Muscle of leg (tissue), 16 donors: ENCODE measurements around the gene DCLRE1B. TPM values are rescaled to one million over a fixed set of nuclear protein-coding genes. Genes with fewer than 3 reads are reported as not detected.

Source experiments
- DNase-seq: peaks from one replicate; pipeline ENCODE4 v3.0.0; 2013
- H3K27ac ChIP-seq: one replicate; pipeline ENCODE4 v1.5.1; 2013; ENCODE audit warnings: mild to moderate bottlenecking, low read length, control low read depth
- H3K27me3 ChIP-seq: one replicate; pipeline ENCODE4 v1.6.1; 2013; ENCODE audit warnings: low read length; ENCODE audit not compliant: control insufficient read depth, insufficient read depth
- H3K36me3 ChIP-seq: one replicate; pipeline ENCODE4 v1.6.1; 2013; ENCODE audit warnings: low read length; ENCODE audit not compliant: control insufficient read depth, insufficient read depth
- H3K4me1 ChIP-seq: one replicate; pipeline ENCODE4 v1.6.1; 2013; ENCODE audit warnings: low read length; ENCODE audit not compliant: control insufficient read depth, insufficient read depth
- H3K4me3 ChIP-seq: one replicate; pipeline ENCODE4 v1.5.1; 2013; ENCODE audit warnings: low read length, control low read depth
- H3K9me3 ChIP-seq: replicated peaks from 2 replicates; pipeline ENCODE4 v1.6.1; 2013; ENCODE audit warnings: low read depth, low read length; ENCODE audit not compliant: control insufficient read depth
- WGBS: methylation state at CpG from one replicate; pipeline ENCODE4 v1.1.5; 2013; ENCODE audit warnings: missing lambda C conversion rate; ENCODE audit not compliant: insufficient coverage; 5-methylcytosine and 5-hydroxymethylcytosine counted together
- long read RNA-seq, 11 donors: transcript quantifications; one replicate each; lab custom pipeline, GENCODE V29; 2026
- polyA plus RNA-seq, 8 donors: library from polyadenylated mRNA; unstranded; fragments of 120-200 nt; gene quantifications; one replicate each; pipeline versions ENCODE4 v1.2.1 to v1.2.3, GENCODE V29; 2013; ENCODE audit warnings: inconsistent platforms in 1 of 8, low replicate concordance in 1 of 8; ENCODE audit not compliant: insufficient read length in 8 of 8, insufficient read depth in 1 of 8
- total RNA-seq: library from RNA; stranded (reverse); fragments of 120-200 nt; gene quantifications from one replicate; pipeline ENCODE4 v1.2.4, GENCODE V29; 2013

DCLRE1B gene
- 5.2 TPM for total RNA-seq
- 10 to 100 TPM in 1 of 8 donors, 1 to 10 TPM in 7; 7.8 to 11.6 (median 9.0) TPM for polyA plus RNA-seq
- long read RNA-seq, donor 1, partial matches to known transcripts: 0 of 1 reads
- long read RNA-seq, donor 1, other reads (novel, unspliced or antisense): 0 of 1 reads
- long read RNA-seq, donor 2: 0 reads
- long read RNA-seq, donor 3, partial matches to known transcripts: 0 of 4 reads
- long read RNA-seq, donor 3, other reads (novel, unspliced or antisense): 0 of 4 reads
- long read RNA-seq, donor 4, partial matches to known transcripts: 0 of 4 reads
- long read RNA-seq, donor 4, other reads (novel, unspliced or antisense): 0 of 4 reads
- long read RNA-seq, donor 5, transcript DCLRE1B-201 (4 exons, 3,940 nt): major isoform, 6 of 9 reads
- long read RNA-seq, donor 5, partial matches to known transcripts: 0 of 9 reads
- long read RNA-seq, donor 5, other reads (novel, unspliced or antisense): 0 of 9 reads
- long read RNA-seq, donor 6, transcript DCLRE1B-201 (4 exons, 3,940 nt): major isoform, 5 of 6 reads
- long read RNA-seq, donor 6, partial matches to known transcripts: 0 of 6 reads
- long read RNA-seq, donor 6, other reads (novel, unspliced or antisense): 0 of 6 reads
- long read RNA-seq, donor 7, transcript DCLRE1B-201 (4 exons, 3,940 nt): major isoform, 7 of 8 reads
- long read RNA-seq, donor 7, partial matches to known transcripts: 0 of 8 reads
- long read RNA-seq, donor 7, other reads (novel, unspliced or antisense): 0 of 8 reads
- long read RNA-seq, donor 8, partial matches to known transcripts: 0 of 3 reads
- long read RNA-seq, donor 8, other reads (novel, unspliced or antisense): 0 of 3 reads
- long read RNA-seq, donor 9: 0 reads
- long read RNA-seq, donor 10, partial matches to known transcripts: 0 of 8 reads
- long read RNA-seq, donor 10, other reads (novel, unspliced or antisense): 0 of 8 reads
- long read RNA-seq, donor 11, partial matches to known transcripts: 0 of 3 reads
- long read RNA-seq, donor 11, other reads (novel, unspliced or antisense): 0 of 3 reads

DNA sequence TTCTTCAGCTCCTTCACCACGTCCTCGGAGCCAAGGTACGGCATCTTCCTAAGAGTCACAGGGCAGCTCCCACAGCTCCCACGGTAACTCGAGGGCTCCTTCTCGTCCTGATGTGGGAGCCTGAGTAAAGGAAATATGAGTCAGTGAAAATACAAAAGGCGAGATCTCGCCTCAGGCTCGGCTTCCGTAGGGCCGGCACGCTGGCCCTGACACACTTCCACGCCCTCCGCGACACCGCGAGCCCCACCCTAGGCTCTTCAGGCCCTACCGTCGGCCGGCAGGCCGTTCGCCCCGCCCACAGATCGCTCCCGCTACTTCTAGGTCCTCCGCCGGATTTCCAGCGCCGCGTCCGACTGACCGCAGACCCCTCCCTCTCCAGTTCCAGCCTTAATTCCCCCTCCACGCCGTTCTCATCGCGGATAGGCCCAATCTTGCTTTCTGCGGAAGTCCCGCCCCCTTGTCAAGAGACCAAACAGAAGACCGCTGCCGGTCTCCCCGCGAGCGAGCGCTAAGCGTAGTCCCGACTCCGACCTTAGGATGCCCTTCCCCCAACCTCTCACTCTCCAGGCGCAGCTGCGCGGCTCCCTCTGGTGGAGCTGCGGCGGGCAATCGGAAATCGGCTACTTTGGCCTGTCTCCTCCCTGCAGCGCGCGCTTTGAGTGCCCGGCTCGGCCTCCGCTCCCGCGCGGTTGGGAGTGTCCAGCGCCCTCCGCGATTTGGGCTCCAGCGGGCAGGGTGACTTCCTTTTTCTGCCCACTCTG lies at the start of gene DCLRE1B, which contains the start of gene AP4B1:
DCLRE1B (plus strand) TSS at position 653 of the 761 bp plus-strand sequence. CDS start 261 bp downstream, outside the sequence.
AP4B1 (minus strand) TSS at position 126 of the 761 bp plus-strand sequence; CDS start at position 44, 82 bp downstream.
- Histone ChIP-seq H3K36me3 (peaks cover 36% of the 10 kb centered on the region), H3K4me1 (peaks cover 13% of the 10 kb centered on the region), H3K27me3 (no peaks in the 10 kb centered on the region), H3K9me3 (no peaks in the 10 kb centered on the region), H3K4me3 (peak within 1 kb of the TSS; percentile 96), H3K27ac (peak within 1 kb of the TSS; percentile 98)
- WGBS: 0% methylated on average over 58 of the region's 67 CpGs
- peak; percentile 100 for DNase-seq

- Histone ChIP-seq H3K36me3 (no peaks in the 10 kb centered on the region), H3K9me3 (no peaks in the 10 kb centered on the region), H3K4me1 (no peaks in the 10 kb centered on the region), H3K27ac (no peak overlapping the region), H3K4me3 (no peak overlapping the region), H3K27me3 (no peaks in the 10 kb centered on the region)
- DNase-seq: no peak
- WGBS: no CpG with 5 or more reads among the region's 4 CpGs
These were observed 49.3 kb upstream of the DCLRE1B start for GRCh38 chr1:113855630-113856400.

DNA sequence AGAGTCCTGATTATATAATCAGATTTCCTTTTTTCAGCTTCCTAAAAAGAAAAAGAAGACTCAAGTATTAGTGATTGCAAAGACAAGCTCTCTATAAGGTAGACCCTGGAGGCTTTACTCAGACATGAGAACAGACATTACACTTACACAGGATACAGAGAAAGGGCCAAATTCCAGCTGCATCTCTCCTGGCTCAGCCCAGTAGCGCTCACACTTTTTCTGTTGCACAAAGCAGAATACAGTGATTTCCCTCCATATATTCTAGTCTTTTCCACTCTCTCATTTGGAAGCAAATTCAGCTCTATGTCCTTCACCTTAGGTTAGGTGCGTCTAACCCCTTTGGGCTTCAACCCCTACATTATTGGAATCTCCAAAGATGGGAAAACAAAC lies 48.7 kb upstream of the DCLRE1B start:
- Histone ChIP-seq H3K4me3 (no peak overlapping the region), H3K9me3 (no peaks in the 10 kb centered on the region), H3K27ac (no peak overlapping the region), H3K36me3 (no peaks in the 10 kb centered on the region), H3K4me1 (no peaks in the 10 kb centered on the region), H3K27me3 (no peaks in the 10 kb centered on the region)
- DNase-seq: peak; percentile 55
- WGBS: 57% methylated on average over 1 of the region's 2 CpGs

GRCh38 chr1:113857776-113858175 lies 47.4 kb upstream of the DCLRE1B start:
- H3K27me3 ChIP-seq: no peaks in the 10 kb centered on the region
- no CpG with 5 or more reads among the region's 3 CpGs for WGBS
- H3K4me1 ChIP-seq: no peaks in the 10 kb centered on the region
- H3K4me3 ChIP-seq: no peak overlapping the region
- H3K36me3 ChIP-seq: no peaks in the 10 kb centered on the region
- no peak for DNase-seq
- no peaks in the 10 kb centered on the region for H3K9me3 ChIP-seq
- H3K27ac ChIP-seq: no peak overlapping the region

GRCh38 chr1:113858418-113858817 lies 46.7 kb upstream of the DCLRE1B start:
- no peak overlapping the region for H3K27ac ChIP-seq
- no peak overlapping the region for H3K4me3 ChIP-seq
- DNase-seq: no peak
- no peaks in the 10 kb centered on the region for H3K9me3 ChIP-seq
- H3K36me3 ChIP-seq: no peaks in the 10 kb centered on the region
- WGBS: 83% methylated on average over 2 of the region's 3 CpGs
- H3K27me3 ChIP-seq: no peaks in the 10 kb centered on the region
- no peaks in the 10 kb centered on the region for H3K4me1 ChIP-seq

DNA sequence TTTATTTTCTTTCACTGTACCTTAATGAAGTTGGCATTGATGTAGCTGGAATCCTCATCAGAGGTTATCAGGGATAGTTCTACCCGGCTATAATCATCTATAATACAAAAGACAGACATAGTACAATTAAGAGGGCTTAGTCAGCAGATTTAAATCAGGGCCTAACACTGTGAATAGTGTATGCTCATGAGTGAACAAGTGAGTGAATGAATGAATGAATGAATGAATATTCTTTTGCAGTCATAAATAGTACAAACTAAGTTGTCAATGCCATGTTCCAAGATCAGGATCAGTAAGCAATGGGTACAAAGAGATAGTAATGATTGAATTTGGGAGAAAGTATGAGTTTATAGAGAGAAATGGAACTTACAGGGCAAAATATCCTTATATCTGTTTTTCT lies 46.1 kb upstream of the DCLRE1B start:
- H3K4me3 ChIP-seq: no peak overlapping the region
- H3K4me1 ChIP-seq: no peaks in the 10 kb centered on the region
- H3K9me3 ChIP-seq: no peaks in the 10 kb centered on the region
- H3K27me3 ChIP-seq: no peaks in the 10 kb centered on the region
- no peak overlapping the region for H3K27ac ChIP-seq
- no CpG with 5 or more reads among the region's 1 CpG for WGBS
- H3K36me3 ChIP-seq: no peaks in the 10 kb centered on the region
- DNase-seq: no peak

DNA sequence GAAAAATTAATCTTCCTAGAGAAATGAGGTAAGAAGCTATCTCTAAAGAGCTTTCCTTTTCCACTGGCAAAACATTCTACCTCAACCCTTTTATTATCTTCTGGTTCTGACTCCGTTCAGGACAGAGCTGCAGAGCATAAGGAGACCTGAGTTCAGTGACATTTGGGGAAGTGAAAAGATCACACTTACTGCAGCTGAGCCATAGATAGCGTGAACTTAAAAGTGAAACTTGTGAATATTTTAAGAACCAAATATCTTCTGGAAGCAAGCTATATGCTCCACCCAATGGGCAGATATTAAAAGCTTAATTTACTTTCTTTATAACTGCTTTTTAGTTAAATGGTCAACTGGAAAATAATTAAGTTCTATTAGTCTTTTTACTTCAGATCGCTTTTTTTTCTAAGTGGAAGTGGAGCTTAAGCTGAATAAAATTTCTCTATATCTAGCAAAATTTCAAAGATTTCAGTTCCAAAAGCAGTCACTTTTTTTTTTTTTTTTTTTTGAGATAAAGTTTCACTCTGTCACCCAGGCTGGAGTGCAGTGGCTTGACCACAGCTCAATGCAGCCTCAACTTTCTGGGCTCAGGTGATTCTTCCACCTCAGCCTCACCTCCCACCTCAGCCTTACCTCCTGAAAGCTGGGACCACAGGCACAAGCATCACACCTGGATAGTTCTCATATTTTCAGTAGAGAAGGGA lies 45.5 kb upstream of the DCLRE1B start:
- Histone ChIP-seq H3K9me3 (no peaks in the 10 kb centered on the region), H3K27me3 (no peaks in the 10 kb centered on the region), H3K4me3 (no peak overlapping the region), H3K27ac (no peak overlapping the region), H3K4me1 (no peaks in the 10 kb centered on the region), H3K36me3 (no peaks in the 10 kb centered on the region)
- WGBS: no CpG with 5 or more reads among the region's 3 CpGs
- DNase-seq: peak; percentile 31

DNA sequence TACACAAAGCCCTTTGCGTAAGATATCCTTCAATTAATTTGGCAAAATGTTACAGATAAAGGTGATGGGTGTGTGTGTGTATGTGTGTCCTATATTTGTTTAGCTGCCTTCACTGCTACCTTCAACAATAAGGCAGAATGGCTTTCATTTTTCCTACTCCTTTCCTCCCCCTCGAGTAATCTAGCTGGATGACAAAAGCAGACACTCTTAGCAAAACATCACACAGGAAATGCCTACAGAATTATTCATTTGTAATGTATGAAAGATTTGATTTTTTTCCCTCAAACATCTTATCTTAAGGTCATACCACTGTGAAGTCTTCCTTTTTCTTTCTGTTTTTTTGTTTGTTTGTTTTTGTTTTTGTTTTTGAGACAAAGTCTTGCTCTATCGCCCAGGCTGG lies 44.2 kb upstream of the DCLRE1B start:
- DNase-seq: no peak
- H3K4me1 ChIP-seq: no peaks in the 10 kb centered on the region
- 100% methylated on average over 1 of the region's 3 CpGs for WGBS
- H3K27ac ChIP-seq: no peak overlapping the region
- no peaks in the 10 kb centered on the region for H3K36me3 ChIP-seq
- no peak overlapping the region for H3K4me3 ChIP-seq
- H3K27me3 ChIP-seq: no peaks in the 10 kb centered on the region
- H3K9me3 ChIP-seq: no peaks in the 10 kb centered on the region

DNA sequence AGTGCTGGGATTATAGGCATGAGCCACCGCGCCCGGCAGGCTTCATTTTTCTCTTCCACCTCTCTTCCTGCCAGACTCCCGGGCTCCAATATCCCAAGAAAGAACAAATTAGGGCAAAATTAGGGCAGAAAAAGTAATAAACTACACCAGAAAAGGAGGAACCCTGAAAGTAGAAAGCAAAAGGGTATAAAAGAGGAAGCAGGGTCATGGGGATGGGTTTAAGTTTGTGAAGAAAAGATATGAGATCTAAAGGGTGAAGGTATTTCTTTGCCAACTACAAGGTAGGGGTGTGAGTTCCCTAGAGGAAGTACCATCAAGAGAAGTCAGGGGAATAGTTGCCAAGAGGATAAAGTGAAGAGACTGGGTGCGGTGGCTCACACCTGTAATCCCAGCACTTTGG lies 43.5 kb upstream of the DCLRE1B start:
- Histone ChIP-seq H3K27ac (no peak overlapping the region), H3K36me3 (no peaks in the 10 kb centered on the region), H3K9me3 (no peaks in the 10 kb centered on the region), H3K4me1 (no peaks in the 10 kb centered on the region), H3K4me3 (no peak overlapping the region), H3K27me3 (no peaks in the 10 kb centered on the region)
- DNase-seq: no peak
- no CpG with 5 or more reads among the region's 5 CpGs for WGBS
